Kidney (tissue), 14 donors: Measurements from ENCODE around the gene WWC1. TPM values are rescaled to one million over a fixed set of nuclear protein-coding genes. Genes with fewer than 3 reads are reported as not detected.
A peak's percentile ranks its signal among the peaks of the same experiment; 100 is the strongest.

Experiments
- DNase-seq, 5 donors: peaks; one replicate each; pipeline ENCODE4 v3.0.0-alpha.2; 2013 to 2020
- FAIRE-seq: peaks from 2 replicates; lab custom pipeline; 2012; peaks lifted over from hg19 to GRCh38; lab: Jason Lieb, UNC
- H3K27ac ChIP-seq, 2 donors: one replicate each; pipeline ENCODE4 v1.7.0; 2013; ENCODE audit warnings: low read depth in 2 of 2, low read length in 2 of 2, inconsistent platforms in 1 of 2
- H3K27me3 ChIP-seq: one replicate; pipeline ENCODE4 v1.7.1; 2013; ENCODE audit warnings: low read length, inconsistent platforms; ENCODE audit not compliant: control insufficient read depth, insufficient read depth
- H3K36me3 ChIP-seq, 3 donors: one replicate each; pipeline versions ENCODE4 v1.7.0 to v1.7.1; 2013; ENCODE audit warnings: low read length in 3 of 3, control low read depth in 1 of 3, inconsistent platforms in 1 of 3; ENCODE audit not compliant: insufficient read depth in 3 of 3, control insufficient read depth in 2 of 3
- H3K4me1 ChIP-seq, 3 donors: one replicate each; pipeline versions ENCODE4 v1.7.0 to v1.7.1; 2013; ENCODE audit warnings: low read length in 3 of 3, inconsistent platforms in 1 of 3, low read depth in 1 of 3; ENCODE audit not compliant: control insufficient read depth in 2 of 3, insufficient read depth in 2 of 3
- H3K4me3 ChIP-seq, 3 donors: one replicate each; pipeline versions ENCODE4 v1.7.0 to v1.8.1; 2013; ENCODE audit warnings: low read length in 3 of 3, control low read depth in 1 of 3, inconsistent platforms in 1 of 3
- H3K9ac ChIP-seq, 3 donors: one replicate each; pipeline versions ENCODE4 v1.7.0 to v1.7.1; 2013; ENCODE audit warnings: low read length in 3 of 3, control low read depth in 1 of 3, inconsistent platforms in 1 of 3
- H3K9me3 ChIP-seq, 3 donors: one replicate each; pipeline versions ENCODE4 v1.7.0 to v1.7.1; 2013; ENCODE audit warnings: low read length in 3 of 3, control low read depth in 1 of 3, inconsistent platforms in 1 of 3; ENCODE audit not compliant: control insufficient read depth in 2 of 3, insufficient read depth in 1 of 3
- intact Hi-C: fragments of 100-400 bp; cut with DNase I; formaldehyde crosslinking; loops from one replicate; pipeline ENCODE4 v1.11.1; 2022
- polyA plus RNA-seq: library from polyadenylated mRNA; stranded (reverse); fragments of 350-450 nt; fragmentation: Illumina TruSeq; extraction: RNeasy Lipid Tissue Mini Kit (QIAGEN cat#74804); gene quantifications from one replicate; pipeline ENCODE4 v1.2.3, GENCODE V29; 2014; ENCODE audit warnings: low read depth, low replicate concordance; ENCODE audit not compliant: insufficient read depth
- total RNA-seq: library from RNA; stranded (reverse); fragmentation: NEBNext Ultra II Directional; extraction: Animal tissue kit (Norgen Biotek cat#: 25700); gene quantifications from one replicate; pipeline ENCODE4 v1.2.1, GENCODE V29; 2021
- TF ChIP-seq, protein P1 (sequence below): IDR thresholded peaks from 3 replicates; pipeline ENCODE4 v1.5.1; 2012; ENCODE audit warnings: mild to moderate bottlenecking, moderate library complexity, borderline replicate concordance; ENCODE audit not compliant: insufficient read depth; ENCODE audit errors: extremely low read depth
- donor health status: control.
- donor health status: control.
- donor health status: control.
- donor health status: control.
- donor health status: control.
- donor health status: DM: yes; HTN: yes; CAD: no.
- donor health status: Normal renal cell carcinoma (clear cell type).

Gene WWC1
- total and polyA plus RNA-seq, 2 donors from 2014 or later: 74.4 to 174 TPM

DNA sequence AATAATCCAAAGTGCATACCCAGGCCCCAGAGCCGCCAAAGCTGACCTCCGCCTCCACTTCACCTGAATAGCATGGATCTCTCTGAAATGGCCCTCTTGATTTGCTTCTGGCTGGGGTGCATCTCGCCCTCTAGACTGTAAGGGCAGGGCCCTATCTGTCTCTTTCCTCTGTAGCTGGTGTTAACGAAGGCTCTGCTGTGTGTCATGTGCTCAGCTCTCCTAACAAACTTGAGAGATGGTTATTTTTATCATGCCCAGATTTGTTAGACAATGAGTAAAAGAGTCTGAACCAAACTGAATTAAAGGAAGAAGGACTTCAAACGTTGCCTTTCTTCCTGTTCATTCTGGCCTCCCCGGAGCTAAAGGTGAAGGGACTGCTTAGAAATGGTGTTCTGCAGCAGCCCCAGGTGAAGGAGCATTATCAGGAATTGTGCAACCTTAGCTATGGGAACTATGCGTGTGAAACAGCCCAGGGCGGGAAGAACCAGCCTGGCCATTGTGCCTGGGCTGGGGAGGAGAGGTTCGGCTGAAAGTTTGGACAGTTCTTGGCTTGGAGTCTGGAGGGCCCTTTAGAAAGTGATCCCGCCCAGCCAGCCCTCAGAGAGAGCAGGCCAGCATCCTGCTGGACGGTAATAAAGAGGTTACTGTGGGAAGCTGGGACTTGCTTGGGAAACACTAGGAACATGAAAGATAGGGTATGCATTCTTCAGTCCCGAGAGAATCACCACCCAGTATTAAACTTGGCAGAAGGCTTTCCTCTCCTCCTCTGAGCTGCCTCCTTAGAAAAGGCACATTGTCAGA, 73.5 kb downstream of the WWC1 start:
- Histone ChIP-seq H3K4me3 (no peak overlapping the region), H3K4me1 (peaks cover 0 to 37% (median 28%) of the 10 kb centered on the region in 3 donors), H3K36me3 (no peaks in the 10 kb centered on the region), H3K27me3 (no peaks in the 10 kb centered on the region), H3K9ac (no peak overlapping the region), H3K9me3 (no peaks in the 10 kb centered on the region), H3K27ac (peak overlapping the region in 1 of 2 donors; percentile 67)
- TF ChIP-seq, protein P1, sequence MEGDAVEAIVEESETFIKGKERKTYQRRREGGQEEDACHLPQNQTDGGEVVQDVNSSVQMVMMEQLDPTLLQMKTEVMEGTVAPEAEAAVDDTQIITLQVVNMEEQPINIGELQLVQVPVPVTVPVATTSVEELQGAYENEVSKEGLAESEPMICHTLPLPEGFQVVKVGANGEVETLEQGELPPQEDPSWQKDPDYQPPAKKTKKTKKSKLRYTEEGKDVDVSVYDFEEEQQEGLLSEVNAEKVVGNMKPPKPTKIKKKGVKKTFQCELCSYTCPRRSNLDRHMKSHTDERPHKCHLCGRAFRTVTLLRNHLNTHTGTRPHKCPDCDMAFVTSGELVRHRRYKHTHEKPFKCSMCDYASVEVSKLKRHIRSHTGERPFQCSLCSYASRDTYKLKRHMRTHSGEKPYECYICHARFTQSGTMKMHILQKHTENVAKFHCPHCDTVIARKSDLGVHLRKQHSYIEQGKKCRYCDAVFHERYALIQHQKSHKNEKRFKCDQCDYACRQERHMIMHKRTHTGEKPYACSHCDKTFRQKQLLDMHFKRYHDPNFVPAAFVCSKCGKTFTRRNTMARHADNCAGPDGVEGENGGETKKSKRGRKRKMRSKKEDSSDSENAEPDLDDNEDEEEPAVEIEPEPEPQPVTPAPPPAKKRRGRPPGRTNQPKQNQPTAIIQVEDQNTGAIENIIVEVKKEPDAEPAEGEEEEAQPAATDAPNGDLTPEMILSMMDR: no peak
- intact Hi-C loops: no loop called here
- FAIRE-seq: no peak
- DNase-seq: no peak

DNA sequence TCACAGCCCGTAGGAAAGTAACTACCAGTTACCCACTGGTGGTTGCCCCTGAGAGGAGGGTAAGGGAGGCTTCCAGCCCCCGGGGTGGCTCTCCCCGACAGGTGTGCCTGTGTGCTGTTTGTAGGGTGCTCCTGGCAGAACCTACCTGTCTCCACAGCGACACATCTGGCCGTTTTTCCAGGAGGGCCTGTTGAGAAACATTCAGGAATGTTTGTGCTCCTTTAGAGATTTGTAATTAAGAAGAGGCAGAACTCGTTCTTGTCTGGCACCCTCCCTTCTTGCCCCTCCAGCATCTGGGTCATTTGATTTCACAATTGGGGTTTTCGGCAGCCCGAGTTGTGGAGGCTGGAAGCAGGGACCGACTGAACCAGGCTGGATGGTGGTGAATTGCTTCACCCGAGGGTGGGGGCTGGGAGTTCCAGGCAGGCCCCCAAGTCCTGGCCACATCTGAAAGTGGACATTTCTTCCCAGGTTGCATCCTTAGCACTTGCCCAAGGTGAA, 74.2 kb downstream of the WWC1 start:
- peak overlapping the region in 1 of 2 donors; percentile 67 for H3K27ac ChIP-seq
- TF ChIP-seq, protein P1: peak; percentile 24
- peak in 4 of 5 donors; percentile 43 to 81 (median 58) for DNase-seq
- intact Hi-C loops: no loop called here
- no peak for FAIRE-seq
- no peaks in the 10 kb centered on the region for H3K36me3 ChIP-seq
- no peak overlapping the region for H3K4me3 ChIP-seq
- H3K9me3 ChIP-seq: no peaks in the 10 kb centered on the region
- H3K9ac ChIP-seq: no peak overlapping the region
- no peaks in the 10 kb centered on the region for H3K27me3 ChIP-seq
- H3K4me1 ChIP-seq: peaks cover 0 to 30% (median 22%) of the 10 kb centered on the region in 3 donors

- no peaks in the 10 kb centered on the region for H3K36me3 ChIP-seq
- FAIRE-seq: no peak
- intact Hi-C loops: no loop called here
- peak overlapping the region in 1 of 2 donors; percentile 50 for H3K27ac ChIP-seq
- H3K4me3 ChIP-seq: no peak overlapping the region
- H3K9ac ChIP-seq: no peak overlapping the region
- no peaks in the 10 kb centered on the region for H3K9me3 ChIP-seq
- no peaks in the 10 kb centered on the region for H3K27me3 ChIP-seq
- peaks cover 0 to 28% (median 17%) of the 10 kb centered on the region in 3 donors for H3K4me1 ChIP-seq
- TF ChIP-seq, protein P1: no peak
- no peak for DNase-seq
Observed at GRCh38 chr5:168366116-168366515, 74.7 kb downstream of the WWC1 start.
